A549 (cell line): ENCODE measurements around the gene SLC1A6. TPM values are rescaled to one million over a fixed set of nuclear protein-coding genes. Genes with fewer than 3 reads are reported as not detected.

Experiments used
- ATAC-seq, 2 experiments: fragments of 200-7000 bp in 1 of 2; fragments of >200 bp in 1 of 2; cut with Nextera tagmentation in 1 of 2; cut with Tn5 transposase in 1 of 2; 3 replicates each; pipeline versions ENCODE4 v1.8.0 to v1.9.1; 2018 to 2020; ENCODE audit warnings: mild to moderate bottlenecking in 1 of 2, moderate library complexity in 1 of 2
- CTCF ChIA-PET: fragments of 300-600 bp; sonication (Branson Sonifier 250); formaldehyde crosslinking; extraction: SDS; loops from one replicate; lab custom pipeline; 2021; ENCODE audit warnings: antibody characterized with exemption, inconsistent platforms; lab: Yijun Ruan, JAX
- POLR2A ChIA-PET: fragments of 350-600 bp; formaldehyde crosslinking; extraction: SDS; loops from one replicate; lab custom pipeline; 2021; ENCODE audit warnings: antibody characterized with exemption, inconsistent platforms; lab: Yijun Ruan, JAX
- DNase-seq, 2 experiments: peaks; one replicate each; pipeline versions ENCODE4 v3.0.0 to v3.0.0-alpha.2; 2011 to 2016; ENCODE audit warnings: low read depth in 1 of 2, low spot score in 1 of 2
- FAIRE-seq: peaks from 2 replicates; lab custom pipeline; 2011; peaks lifted over from hg19 to GRCh38; lab: Jason Lieb, UNC
- H3K27ac ChIP-seq, 2 experiments: fragments of >200 bp; sonication (Bioruptor Twin); formaldehyde crosslinking; 3 replicates each; pipeline ENCODE4 v1.5.1; 2016 to 2017
- H3K4me1 ChIP-seq: fragments of >200 bp; sonication (Bioruptor Twin); formaldehyde crosslinking; 3 replicates; pipeline ENCODE4 v1.6.1; 2016
- H3K4me2 ChIP-seq: fragments of >200 bp; sonication (Bioruptor Twin); formaldehyde crosslinking; 3 replicates; pipeline ENCODE4 v1.6.1; 2016
- H3K4me3 ChIP-seq: fragments of >200 bp; sonication (Bioruptor Twin); formaldehyde crosslinking; 3 replicates; pipeline ENCODE4 v1.5.1; 2016
- H3K9me3 ChIP-seq: fragments of >200 bp; sonication (Bioruptor Twin); formaldehyde crosslinking; 3 replicates; pipeline ENCODE4 v1.6.1; 2016
- BHLHE40 ChIP-seq: IDR thresholded peaks from 2 replicates; pipeline ENCODE4 v1.6.1; 2012; ENCODE audit warnings: low read depth, low read length, inconsistent platforms
- CBX8 ChIP-seq: fragments of 200-600 bp; sonication (generic); IDR thresholded peaks from 2 replicates; pipeline ENCODE4 v1.6.1; 2016
- CEBPB ChIP-seq, 2 experiments: fragments of >200 bp in 1 of 2; sonication (Bioruptor Twin) in 1 of 2; formaldehyde crosslinking in 1 of 2; IDR thresholded peaks; 2 replicates each; pipeline ENCODE4 v1.6.1; 2012 to 2016
- CHD2 ChIP-seq: fragments of 150-350 bp; IDR thresholded peaks from 2 replicates; pipeline ENCODE4 v1.6.1; 2014; ENCODE audit warnings: low read length; ENCODE audit not compliant: partially characterized antibody
- EP300 ChIP-seq, 2 experiments: fragments of >200 bp; sonication (Bioruptor Twin); formaldehyde crosslinking; IDR thresholded peaks; 2 replicates in 1 of 2; 3 replicates in 1 of 2; pipeline ENCODE4 v1.6.1; 2016 to 2017
- ESRRA ChIP-seq: fragments of 150-350 bp; IDR thresholded peaks from 2 replicates; pipeline ENCODE4 v1.6.1; 2014; ENCODE audit warnings: mild to moderate bottlenecking, low read length, borderline replicate concordance
- HDAC2 ChIP-seq: fragments of 200-600 bp; sonication (generic); IDR thresholded peaks from 2 replicates; pipeline ENCODE4 v1.6.1; 2016
- HOXA7 ChIP-seq: fragments of 250-450 bp; sonication (Bioruptor Pico); IDR thresholded peaks from 2 replicates; pipeline ENCODE4 v1.5.0; 2020; ENCODE audit warnings: mild to moderate bottlenecking, moderate library complexity
- HOXB13 ChIP-seq: fragments of 250-450 bp; sonication (Bioruptor Pico); IDR thresholded peaks from 2 replicates; pipeline ENCODE4 v1.5.0; 2020; ENCODE audit warnings: low read depth, mild to moderate bottlenecking, moderate library complexity
- HOXB5 ChIP-seq: fragments of 250-450 bp; sonication (Bioruptor Pico); IDR thresholded peaks from 2 replicates; pipeline ENCODE4 v1.5.0; 2020; ENCODE audit warnings: mild to moderate bottlenecking, moderate library complexity
- KDM1A ChIP-seq: fragments of 200-600 bp; sonication (generic); IDR thresholded peaks from 2 replicates; pipeline ENCODE4 v1.6.1; 2016; ENCODE audit warnings: low read depth, mild to moderate bottlenecking
- MYC ChIP-seq: IDR thresholded peaks from 2 replicates; pipeline ENCODE4 v1.6.1; 2012; ENCODE audit warnings: mild to moderate bottlenecking, inconsistent platforms, low read length, improper control_type of control experiment, borderline replicate concordance
- NR3C1 ChIP-seq: fragments of >200 bp; sonication (Bioruptor Twin); formaldehyde crosslinking; IDR thresholded peaks from 3 replicates; pipeline ENCODE4 v1.6.1; 2017
- PHF8 ChIP-seq: fragments of 200-600 bp; sonication (generic); IDR thresholded peaks from 2 replicates; pipeline ENCODE4 v1.6.1; 2016; ENCODE audit warnings: low read depth, mild to moderate bottlenecking, antibody characterized with exemption, moderate library complexity, borderline replicate concordance
- RARB ChIP-seq: fragments of 250-450 bp; sonication (Bioruptor Pico); IDR thresholded peaks from 2 replicates; pipeline ENCODE4 v1.8.0; 2021; ENCODE audit warnings: mild to moderate bottlenecking, moderate library complexity
- RFX5 ChIP-seq: fragments of 450-650 bp; IDR thresholded peaks from 2 replicates; pipeline ENCODE4 v1.7.1; 2014; ENCODE audit warnings: antibody characterized with exemption, mild to moderate bottlenecking, moderate library complexity
- RNF2 ChIP-seq: fragments of 200-600 bp; sonication (generic); IDR thresholded peaks from 2 replicates; pipeline ENCODE4 v1.6.1; 2016; ENCODE audit warnings: low read depth, mild to moderate bottlenecking, antibody characterized with exemption, moderate library complexity, borderline replicate concordance
- SMC3 ChIP-seq: fragments of >200 bp; sonication (Bioruptor Twin); formaldehyde crosslinking; IDR thresholded peaks from 3 replicates; pipeline ENCODE4 v1.6.1; 2018; ENCODE audit warnings: inconsistent platforms
- TP53 ChIP-seq: fragments of 250-450 bp; sonication (Bioruptor Pico); IDR thresholded peaks from 2 replicates; pipeline ENCODE4 v1.5.0; 2021; ENCODE audit warnings: mild to moderate bottlenecking, moderate library complexity
- ZC3H11A ChIP-seq: fragments of 450-650 bp; IDR thresholded peaks from 2 replicates; pipeline ENCODE4 v1.6.1; 2014; ENCODE audit warnings: antibody characterized with exemption, mild to moderate bottlenecking
- WGBS: methylation state at CpG from one replicate; pipeline ENCODE4 v1.1.6; 2017; ENCODE audit errors: missing lambda C conversion rate; 5-methylcytosine and 5-hydroxymethylcytosine counted together
- polyA plus RNA-seq, 4 experiments: library from polyadenylated mRNA; depleted of rRNA in 3 of 4; stranded (reverse); fragments of >200 nt; fragmentation: RNase III in 1 of 4; extraction: RNeasy Plus Mini Kit Qiagen cat#74134 plus additional on column Dnase treatment in 1 of 4; gene quantifications; 2 replicates in 3 of 4; 3 replicates in 1 of 4; pipeline ENCODE4 v1.2.3, GENCODE V29; 2011 to 2017
- TF ChIP-seq, protein P1 (sequence below): IDR thresholded peaks from 2 replicates; pipeline ENCODE4 v1.6.1; 2012
- TF ChIP-seq, protein P2 (sequence below): fragments of >200 bp; sonication (Bioruptor Twin); formaldehyde crosslinking; IDR thresholded peaks from 2 replicates; pipeline ENCODE4 v1.6.1; 2016
- TF ChIP-seq, protein P3 (sequence below): IDR thresholded peaks from 2 replicates; pipeline ENCODE4 v1.6.1; 2012
- TF ChIP-seq, protein P4 (sequence below): fragments of 150-350 bp; IDR thresholded peaks from 2 replicates; pipeline ENCODE4 v1.6.1; 2014; ENCODE audit warnings: low read depth, mild to moderate bottlenecking, low read length
- TF ChIP-seq, protein P5 (sequence below): fragments of 200-600 bp; sonication (generic); IDR thresholded peaks from 2 replicates; pipeline ENCODE4 v1.6.1; 2016; ENCODE audit warnings: antibody characterized with exemption, mild to moderate bottlenecking, moderate library complexity
- TF ChIP-seq, protein P6 (sequence below): IDR thresholded peaks from 2 replicates; pipeline ENCODE4 v1.6.1; 2012; ENCODE audit warnings: low read depth, borderline replicate concordance

Gene SLC1A6
- polyA plus RNA-seq, 2 of the 4 experiments (the other 2 are of a cell fraction) = not detected

DNA sequence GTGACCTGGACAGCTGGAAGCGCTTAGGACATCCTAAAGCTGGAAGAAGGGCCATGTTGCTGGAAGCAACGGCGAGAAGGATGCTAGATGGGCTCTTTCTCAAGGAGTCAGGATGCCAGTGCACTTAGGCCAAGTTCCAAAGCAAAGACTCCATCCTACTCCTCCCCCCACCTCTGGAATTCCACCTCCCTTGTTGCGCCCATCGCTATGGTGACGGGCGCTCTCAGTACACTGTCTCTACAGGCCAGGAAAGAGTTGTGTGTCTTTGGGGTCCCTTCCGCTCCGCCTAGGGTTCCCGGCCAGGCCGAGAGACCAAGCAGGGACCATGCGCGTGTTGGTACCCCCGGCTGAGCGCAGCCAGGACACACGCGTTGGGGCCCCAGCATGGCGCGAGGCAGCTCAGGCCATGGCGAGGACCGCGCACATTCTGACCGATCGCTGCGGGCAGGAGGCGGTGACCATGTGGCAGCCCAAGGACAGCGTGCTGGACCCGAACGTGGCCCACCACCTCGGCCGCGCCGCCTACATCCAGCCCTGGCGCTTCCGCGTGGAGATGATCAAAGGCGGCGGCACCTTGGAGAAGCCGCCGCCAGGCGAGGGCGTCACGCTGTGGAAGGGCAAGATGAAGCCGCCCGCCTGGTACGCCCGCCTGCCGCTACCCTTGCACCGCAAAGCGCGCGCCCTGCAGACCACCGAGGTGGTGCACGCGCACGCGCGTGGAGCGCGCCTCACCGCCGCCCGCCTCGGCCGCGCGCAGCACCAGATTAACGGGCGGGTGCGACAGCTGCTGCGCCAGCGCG is 31.0 kb upstream of the SLC1A6 start:
- H3K4me3 ChIP-seq = no peak overlapping the region
- WGBS = 65% methylated on average over 11 of the region's 73 CpGs

DNA sequence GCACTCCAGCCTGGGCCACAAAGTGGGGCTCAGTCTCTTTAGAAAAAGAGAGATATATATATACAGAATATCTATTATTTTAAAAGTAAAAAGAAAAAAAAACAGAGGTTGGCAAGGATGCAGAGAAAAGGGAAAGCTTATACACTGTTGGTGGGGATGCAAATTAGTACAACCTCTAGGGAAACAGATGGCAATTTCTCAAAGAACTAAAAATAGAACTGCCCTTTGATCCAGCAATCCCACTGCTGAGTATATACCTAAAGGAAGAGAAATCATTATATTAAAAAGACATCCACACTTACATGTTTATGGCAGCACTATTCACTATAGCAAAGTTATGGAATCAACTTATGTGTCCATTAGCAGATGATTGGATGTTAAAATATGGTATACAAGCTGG is 28.6 kb upstream of the SLC1A6 start:
- TF ChIP-seq HOXA7 (CRISPR knock-in tag) (no peak), EP300 (IDR thresholded peaks at IDR 0.05) (no peak), HOXB5 (CRISPR knock-in tag) (no peak), HOXB13 (CRISPR knock-in tag) (no peak), RARB (no peak), RNF2 (no peak), CHD2 (no peak), NR3C1 (no peak), RFX5 (no peak), ZC3H11A (no peak), BHLHE40 (no peak)
- TF ChIP-seq, all 56 proteins: peak for 0
- H3K27ac ChIP-seq = no peak overlapping the region
- ChIA-PET POLR2A (no interaction called here), CTCF (interaction anchor here (0.6 kb wide), 1 partner anchor 509 kb away, joined by 5 read pairs; no protein-coding TSS in a partner anchor)
- no peak for ATAC-seq
- no peak overlapping the region for H3K4me2 ChIP-seq
- H3K4me1 ChIP-seq = no peaks in the 10 kb centered on the region
- no peaks in the 10 kb centered on the region for H3K9me3 ChIP-seq
- no peak overlapping the region for H3K4me3 ChIP-seq
- FAIRE-seq = no peak
- DNase-seq = no peak

More for the DNA sequence above, 31.0 kb upstream of the SLC1A6 start:
- Histone ChIP-seq H3K4me1 (no peaks in the 10 kb centered on the region), H3K27ac (no peak overlapping the region), H3K4me2 (no peak overlapping the region), H3K9me3 (no peaks in the 10 kb centered on the region)
- FAIRE-seq = no peak
- no peak for ATAC-seq
- ChIA-PET CTCF (interaction anchor here (0.6 to 0.7 kb wide), 2 partner anchors 127 to 562 kb away, joined by 3 read pairs; no protein-coding TSS in a partner anchor), POLR2A (no interaction called here)
- DNase-seq = no peak
- TF ChIP-seq, protein P1, sequence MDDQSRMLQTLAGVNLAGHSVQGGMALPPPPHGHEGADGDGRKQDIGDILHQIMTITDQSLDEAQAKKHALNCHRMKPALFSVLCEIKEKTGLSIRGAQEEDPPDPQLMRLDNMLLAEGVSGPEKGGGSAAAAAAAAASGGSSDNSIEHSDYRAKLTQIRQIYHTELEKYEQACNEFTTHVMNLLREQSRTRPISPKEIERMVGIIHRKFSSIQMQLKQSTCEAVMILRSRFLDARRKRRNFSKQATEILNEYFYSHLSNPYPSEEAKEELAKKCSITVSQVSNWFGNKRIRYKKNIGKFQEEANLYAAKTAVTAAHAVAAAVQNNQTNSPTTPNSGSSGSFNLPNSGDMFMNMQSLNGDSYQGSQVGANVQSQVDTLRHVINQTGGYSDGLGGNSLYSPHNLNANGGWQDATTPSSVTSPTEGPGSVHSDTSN = no peak
- TF ChIP-seq CBX8 (no peak), PHF8 (no peak), NR3C1 (no peak), HOXB13 (CRISPR knock-in tag) (no peak), TP53 (CRISPR knock-in tag) (no peak), RARB (no peak), CHD2 (no peak)
- TF ChIP-seq, protein P2, sequence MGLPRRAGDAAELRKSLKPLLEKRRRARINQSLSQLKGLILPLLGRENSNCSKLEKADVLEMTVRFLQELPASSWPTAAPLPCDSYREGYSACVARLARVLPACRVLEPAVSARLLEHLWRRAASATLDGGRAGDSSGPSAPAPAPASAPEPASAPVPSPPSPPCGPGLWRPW = no peak
- TF ChIP-seq, protein P3, sequence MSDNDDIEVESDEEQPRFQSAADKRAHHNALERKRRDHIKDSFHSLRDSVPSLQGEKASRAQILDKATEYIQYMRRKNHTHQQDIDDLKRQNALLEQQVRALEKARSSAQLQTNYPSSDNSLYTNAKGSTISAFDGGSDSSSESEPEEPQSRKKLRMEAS = no peak

DNA sequence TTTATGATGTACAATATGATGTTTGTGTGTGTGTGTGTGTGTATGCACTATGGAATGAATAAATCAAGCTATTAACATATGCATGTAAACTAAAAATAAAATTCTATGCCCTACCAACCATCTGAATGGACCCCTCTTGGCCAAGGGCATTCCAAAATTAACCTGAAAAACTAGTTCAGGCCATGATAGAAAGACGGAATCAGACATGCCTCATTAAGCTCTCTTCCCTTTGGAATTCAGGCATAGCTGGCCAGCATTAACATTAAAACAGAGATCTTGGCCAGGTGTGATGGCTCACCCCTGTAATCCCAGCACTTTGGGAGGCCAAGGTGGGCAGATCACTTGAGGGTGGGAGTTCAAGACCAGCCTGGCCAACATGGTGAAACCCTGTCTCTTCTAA is 18.3 kb upstream of the SLC1A6 start:
- 10% methylated on average over 1 of the region's 1 CpG for WGBS
- TF ChIP-seq KDM1A = no peak
- no peak for TF ChIP-seq ESRRA
- no peak for TF ChIP-seq HOXA7 (CRISPR knock-in tag)
- TF ChIP-seq, protein P4, sequence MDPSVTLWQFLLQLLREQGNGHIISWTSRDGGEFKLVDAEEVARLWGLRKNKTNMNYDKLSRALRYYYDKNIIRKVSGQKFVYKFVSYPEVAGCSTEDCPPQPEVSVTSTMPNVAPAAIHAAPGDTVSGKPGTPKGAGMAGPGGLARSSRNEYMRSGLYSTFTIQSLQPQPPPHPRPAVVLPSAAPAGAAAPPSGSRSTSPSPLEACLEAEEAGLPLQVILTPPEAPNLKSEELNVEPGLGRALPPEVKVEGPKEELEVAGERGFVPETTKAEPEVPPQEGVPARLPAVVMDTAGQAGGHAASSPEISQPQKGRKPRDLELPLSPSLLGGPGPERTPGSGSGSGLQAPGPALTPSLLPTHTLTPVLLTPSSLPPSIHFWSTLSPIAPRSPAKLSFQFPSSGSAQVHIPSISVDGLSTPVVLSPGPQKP = no peak
- no peak for TF ChIP-seq HDAC2
- no peak for TF ChIP-seq HOXB13 (CRISPR knock-in tag)
- TF ChIP-seq CEBPB (IDR thresholded peaks at IDR 0.05) = no peak
- no peak for TF ChIP-seq HOXB5 (CRISPR knock-in tag)
- TF ChIP-seq, protein P5, sequence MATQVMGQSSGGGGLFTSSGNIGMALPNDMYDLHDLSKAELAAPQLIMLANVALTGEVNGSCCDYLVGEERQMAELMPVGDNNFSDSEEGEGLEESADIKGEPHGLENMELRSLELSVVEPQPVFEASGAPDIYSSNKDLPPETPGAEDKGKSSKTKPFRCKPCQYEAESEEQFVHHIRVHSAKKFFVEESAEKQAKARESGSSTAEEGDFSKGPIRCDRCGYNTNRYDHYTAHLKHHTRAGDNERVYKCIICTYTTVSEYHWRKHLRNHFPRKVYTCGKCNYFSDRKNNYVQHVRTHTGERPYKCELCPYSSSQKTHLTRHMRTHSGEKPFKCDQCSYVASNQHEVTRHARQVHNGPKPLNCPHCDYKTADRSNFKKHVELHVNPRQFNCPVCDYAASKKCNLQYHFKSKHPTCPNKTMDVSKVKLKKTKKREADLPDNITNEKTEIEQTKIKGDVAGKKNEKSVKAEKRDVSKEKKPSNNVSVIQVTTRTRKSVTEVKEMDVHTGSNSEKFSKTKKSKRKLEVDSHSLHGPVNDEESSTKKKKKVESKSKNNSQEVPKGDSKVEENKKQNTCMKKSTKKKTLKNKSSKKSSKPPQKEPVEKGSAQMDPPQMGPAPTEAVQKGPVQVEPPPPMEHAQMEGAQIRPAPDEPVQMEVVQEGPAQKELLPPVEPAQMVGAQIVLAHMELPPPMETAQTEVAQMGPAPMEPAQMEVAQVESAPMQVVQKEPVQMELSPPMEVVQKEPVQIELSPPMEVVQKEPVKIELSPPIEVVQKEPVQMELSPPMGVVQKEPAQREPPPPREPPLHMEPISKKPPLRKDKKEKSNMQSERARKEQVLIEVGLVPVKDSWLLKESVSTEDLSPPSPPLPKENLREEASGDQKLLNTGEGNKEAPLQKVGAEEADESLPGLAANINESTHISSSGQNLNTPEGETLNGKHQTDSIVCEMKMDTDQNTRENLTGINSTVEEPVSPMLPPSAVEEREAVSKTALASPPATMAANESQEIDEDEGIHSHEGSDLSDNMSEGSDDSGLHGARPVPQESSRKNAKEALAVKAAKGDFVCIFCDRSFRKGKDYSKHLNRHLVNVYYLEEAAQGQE = no peak
- no peak for TF ChIP-seq MYC
- TF ChIP-seq, protein P6, sequence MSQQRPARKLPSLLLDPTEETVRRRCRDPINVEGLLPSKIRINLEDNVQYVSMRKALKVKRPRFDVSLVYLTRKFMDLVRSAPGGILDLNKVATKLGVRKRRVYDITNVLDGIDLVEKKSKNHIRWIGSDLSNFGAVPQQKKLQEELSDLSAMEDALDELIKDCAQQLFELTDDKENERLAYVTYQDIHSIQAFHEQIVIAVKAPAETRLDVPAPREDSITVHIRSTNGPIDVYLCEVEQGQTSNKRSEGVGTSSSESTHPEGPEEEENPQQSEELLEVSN = no peak
- TF ChIP-seq NR3C1 = no peak
- TF ChIP-seq SMC3 = no peak
- FAIRE-seq (no peak), DNase-seq (no peak), ATAC-seq (no peak)
- H3K9me3 ChIP-seq = no peaks in the 10 kb centered on the region
- H3K27ac ChIP-seq = no peak overlapping the region
- ChIA-PET POLR2A (no interaction called here), CTCF (no interaction called here)
- H3K4me3 ChIP-seq = no peak overlapping the region
- no peak overlapping the region for H3K4me2 ChIP-seq
- H3K4me1 ChIP-seq = no peaks in the 10 kb centered on the region
